ENCODE measurements around the gene GLYAT. TPM values are rescaled to one million over a fixed set of nuclear protein-coding genes. Genes with fewer than 3 reads are reported as not detected.

The GLYAT gene
- total and polyA plus RNA-seq, 2 donors from 2014 or later = 57.8 to 480 TPM

- H3K36me3 ChIP-seq (ENCODE audit: control insufficient read depth in 2 of 3, insufficient read depth in 3 of 3, low read length in 3 of 3) = no peaks in the 10 kb centered on the region
- H3K27me3 ChIP-seq (ENCODE audit: control insufficient read depth, insufficient read depth, low read length) = no peaks in the 10 kb centered on the region
- no peaks in the 10 kb centered on the region for H3K9me3 ChIP-seq (ENCODE audit: control insufficient read depth in 2 of 3, insufficient read depth in 1 of 3, low read length in 3 of 3)
- DNase-seq = no peak
- H3K4me3 ChIP-seq (ENCODE audit: low read length in 3 of 3) = no peak overlapping the region
- no peak for FAIRE-seq
- no peak overlapping the region for H3K9ac ChIP-seq (ENCODE audit: low read length in 3 of 3)
- no peak for TF ChIP-seq CTCF (IDR thresholded peaks at IDR 0.05; ENCODE audit: borderline replicate concordance, extremely low read depth, insufficient read depth)
- H3K27ac ChIP-seq (ENCODE audit: low read depth in 2 of 2, low read length in 2 of 2) = no peak overlapping the region
- intact Hi-C loops (cut with DNase I) = no loop called here
- H3K4me1 ChIP-seq (ENCODE audit: control insufficient read depth in 2 of 3, insufficient read depth in 2 of 3, low read depth in 1 of 3, low read length in 3 of 3) = peaks cover 0 to 15% (median 6%) of the 10 kb centered on the region in 3 donors
Observed at GRCh38 chr11:58671983-58672633, 59.6 kb downstream of the GLYAT start.

GRCh38 chr11:58659910-58660570 lies 71.7 kb downstream of the GLYAT start:
- Histone ChIP-seq H3K4me1 (ENCODE audit: control insufficient read depth in 2 of 3, insufficient read depth in 2 of 3, low read depth in 1 of 3, low read length in 3 of 3) (no peaks in the 10 kb centered on the region), H3K27ac (ENCODE audit: low read depth in 2 of 2, low read length in 2 of 2) (no peak overlapping the region), H3K9ac (ENCODE audit: low read length in 3 of 3) (no peak overlapping the region), H3K27me3 (ENCODE audit: control insufficient read depth, insufficient read depth, low read length) (no peaks in the 10 kb centered on the region), H3K9me3 (ENCODE audit: control insufficient read depth in 2 of 3, insufficient read depth in 1 of 3, low read length in 3 of 3) (no peaks in the 10 kb centered on the region), H3K4me3 (ENCODE audit: low read length in 3 of 3) (no peak overlapping the region), H3K36me3 (ENCODE audit: control insufficient read depth in 2 of 3, insufficient read depth in 3 of 3, low read length in 3 of 3) (no peaks in the 10 kb centered on the region)
- no peak for DNase-seq
- intact Hi-C loops (cut with DNase I) = no loop called here
- no peak for FAIRE-seq
- TF ChIP-seq CTCF (IDR thresholded peaks at IDR 0.05; ENCODE audit: borderline replicate concordance, extremely low read depth, insufficient read depth) = no peak

- TF ChIP-seq CTCF (IDR thresholded peaks at IDR 0.05; ENCODE audit: borderline replicate concordance, extremely low read depth, insufficient read depth) = no peak
- Histone ChIP-seq H3K9ac (ENCODE audit: low read length in 3 of 3) (no peak overlapping the region), H3K36me3 (ENCODE audit: control insufficient read depth in 2 of 3, insufficient read depth in 3 of 3, low read length in 3 of 3) (no peaks in the 10 kb centered on the region), H3K4me3 (ENCODE audit: low read length in 3 of 3) (no peak overlapping the region), H3K27me3 (ENCODE audit: control insufficient read depth, insufficient read depth, low read length) (no peaks in the 10 kb centered on the region), H3K4me1 (ENCODE audit: control insufficient read depth in 2 of 3, insufficient read depth in 2 of 3, low read depth in 1 of 3, low read length in 3 of 3) (no peaks in the 10 kb centered on the region), H3K27ac (ENCODE audit: low read depth in 2 of 2, low read length in 2 of 2) (no peak overlapping the region), H3K9me3 (ENCODE audit: control insufficient read depth in 2 of 3, insufficient read depth in 1 of 3, low read length in 3 of 3) (no peaks in the 10 kb centered on the region)
- FAIRE-seq = no peak
- intact Hi-C loops (cut with DNase I) = no loop called here
- no peak for DNase-seq
Observed at GRCh38 chr11:58659404-58659803, 72.3 kb downstream of the GLYAT start.

Other genes starting within 250 kb of the GLYAT start
- not detected for gene OR5B21, start 223.8 kb downstream of the GLYAT start, total RNA-seq
- not detected for gene OR5B21, start 223.8 kb downstream of the GLYAT start, polyA plus RNA-seq (ENCODE audit: insufficient read depth, low read depth, low replicate concordance)
- 16.8 TPM for gene LPXN, start 156.1 kb downstream of the GLYAT start, total RNA-seq
- 8.0 TPM for gene LPXN, start 156.1 kb downstream of the GLYAT start, polyA plus RNA-seq (ENCODE audit: insufficient read depth, low read depth, low replicate concordance)
- gene ZFP91, start 152.9 kb downstream of the GLYAT start, total RNA-seq = 43.7 TPM
- 14.9 TPM for gene ZFP91, start 152.9 kb downstream of the GLYAT start, polyA plus RNA-seq (ENCODE audit: insufficient read depth, low read depth, low replicate concordance)
- 1.2 TPM for gene CNTF, start 109.3 kb downstream of the GLYAT start, total RNA-seq
- 0.41 TPM for gene CNTF, start 109.3 kb downstream of the GLYAT start, polyA plus RNA-seq (ENCODE audit: insufficient read depth, low read depth, low replicate concordance)
- not detected for gene GLYATL2, start 112.8 kb upstream of the GLYAT start, total RNA-seq
- gene GLYATL2, start 112.8 kb upstream of the GLYAT start, polyA plus RNA-seq (ENCODE audit: insufficient read depth, low read depth, low replicate concordance) = not detected
- gene GLYATL1, start 207.5 kb upstream of the GLYAT start, total RNA-seq = 15.7 TPM
- 199 TPM for gene GLYATL1, start 207.5 kb upstream of the GLYAT start, polyA plus RNA-seq (ENCODE audit: insufficient read depth, low read depth, low replicate concordance)

Data from kidney (tissue), 14 donors.